Ovary (tissue), 3 donors: ENCODE data around the gene EVX1.

Experiments used
- POLR2A ChIP-seq: fragments of 450-650 bp; IDR thresholded peaks from one replicate; pipeline ENCODE4 v1.6.1; 2017; ENCODE audit warnings: antibody characterized with exemption, mild to moderate bottlenecking, moderate library complexity
- TF ChIP-seq, protein P1 (sequence below), 3 donors: fragments of 450-650 bp in 2 of 3; fragments of 200-600 bp in 1 of 3; IDR thresholded peaks; one replicate each; pipeline versions ENCODE4 v1.5.1 to v1.8.0; 2016 to 2022; ENCODE audit warnings: antibody characterized with exemption in 3 of 3, mild to moderate bottlenecking in 1 of 3
- donor health status: DM: no; HTN: no; CAD: no.

DNA sequence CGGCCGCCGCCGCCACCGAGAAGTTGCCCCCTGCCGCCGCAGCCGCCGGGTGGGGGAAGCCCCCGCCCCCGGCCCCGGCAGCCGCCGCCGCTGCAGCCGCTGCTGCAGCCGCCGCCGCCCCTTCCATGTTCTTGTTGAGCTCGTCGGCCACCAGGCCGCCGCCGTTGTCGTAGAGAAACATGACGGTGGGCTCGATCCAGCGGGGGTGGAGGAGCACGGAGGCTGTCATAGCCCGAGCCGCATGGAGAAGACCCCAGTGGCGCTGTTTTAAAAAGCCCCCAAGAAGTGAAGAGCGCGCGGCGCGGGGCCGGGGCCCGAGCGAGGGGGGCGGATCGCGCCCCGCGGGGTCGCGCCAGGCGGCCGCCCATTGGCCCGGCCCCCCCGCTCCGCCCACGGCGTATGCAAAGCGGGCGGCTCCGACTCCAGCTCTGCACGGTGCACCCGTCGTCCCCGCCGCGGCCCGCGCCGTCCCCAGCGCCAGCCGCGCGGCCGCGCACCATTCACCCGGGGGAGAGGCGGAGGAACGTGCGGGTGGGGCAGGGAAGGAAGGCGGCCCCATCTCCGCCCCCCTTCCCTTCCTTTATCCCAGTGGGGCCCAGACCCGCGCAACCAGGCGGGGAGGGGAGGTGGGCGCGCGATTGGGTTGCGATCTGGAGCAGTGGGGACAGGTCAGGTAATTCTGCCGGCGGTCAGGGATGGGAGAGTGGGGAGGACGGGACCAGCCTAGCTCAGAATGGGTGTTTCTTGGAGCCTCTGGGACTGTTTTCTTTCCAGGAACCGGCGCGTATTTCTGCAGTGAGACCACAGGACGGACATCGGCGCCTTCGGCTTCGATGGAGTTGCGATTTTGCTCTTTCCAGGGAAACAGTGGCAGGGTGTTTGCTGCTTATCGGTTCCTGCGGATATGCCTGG lies 42.5 kb upstream of the EVX1 start, which contains the start of gene HOXA13:
- TF ChIP-seq, protein P1, sequence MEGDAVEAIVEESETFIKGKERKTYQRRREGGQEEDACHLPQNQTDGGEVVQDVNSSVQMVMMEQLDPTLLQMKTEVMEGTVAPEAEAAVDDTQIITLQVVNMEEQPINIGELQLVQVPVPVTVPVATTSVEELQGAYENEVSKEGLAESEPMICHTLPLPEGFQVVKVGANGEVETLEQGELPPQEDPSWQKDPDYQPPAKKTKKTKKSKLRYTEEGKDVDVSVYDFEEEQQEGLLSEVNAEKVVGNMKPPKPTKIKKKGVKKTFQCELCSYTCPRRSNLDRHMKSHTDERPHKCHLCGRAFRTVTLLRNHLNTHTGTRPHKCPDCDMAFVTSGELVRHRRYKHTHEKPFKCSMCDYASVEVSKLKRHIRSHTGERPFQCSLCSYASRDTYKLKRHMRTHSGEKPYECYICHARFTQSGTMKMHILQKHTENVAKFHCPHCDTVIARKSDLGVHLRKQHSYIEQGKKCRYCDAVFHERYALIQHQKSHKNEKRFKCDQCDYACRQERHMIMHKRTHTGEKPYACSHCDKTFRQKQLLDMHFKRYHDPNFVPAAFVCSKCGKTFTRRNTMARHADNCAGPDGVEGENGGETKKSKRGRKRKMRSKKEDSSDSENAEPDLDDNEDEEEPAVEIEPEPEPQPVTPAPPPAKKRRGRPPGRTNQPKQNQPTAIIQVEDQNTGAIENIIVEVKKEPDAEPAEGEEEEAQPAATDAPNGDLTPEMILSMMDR (IDR thresholded peaks at IDR 0.05) = no peak
- no peak for TF ChIP-seq POLR2A
